ENCODE results near the gene PIK3C2G. TPM values are rescaled to one million over a fixed set of nuclear protein-coding genes. Genes with fewer than 3 reads are reported as not detected.

Gene PIK3C2G
- total RNA-seq, 4 donors from 2014 or later, result 17.9 to 27.7 (median 26.6) TPM

GRCh38 chr12:18345021-18345735 is 83.9 kb downstream of the PIK3C2G start:
- 58 to 62% methylated on average over 3 of the region's 3 CpGs for WGBS, 2 donors
- no peak for TF ChIP-seq CTCF (IDR thresholded peaks at IDR 0.05)
- TF ChIP-seq POLR2A (IDR thresholded peaks at IDR 0.05), result no peak

GRCh38 chr12:18352312-18352711 is 91.0 kb downstream of the PIK3C2G start:
- whole genome bisulfite sequencing, 2 donors, result 86 to 97% methylated on average over 5 of the region's 5 CpGs
- DNase-seq (ENCODE audit: low spot score in 2 of 2), result no peak
- no peak overlapping the region for H3K4me3 ChIP-seq (ENCODE audit: low read depth, poor library complexity, severe bottlenecking)
- intact Hi-C loops (cut with DNase I; ENCODE audit: low total_unique reads), result no loop called here
- TF ChIP-seq CTCF (IDR thresholded peaks at IDR 0.05), result no peak
- no peak for TF ChIP-seq POLR2A (IDR thresholded peaks at IDR 0.05)

More at GRCh38 chr12:18345021-18345735, 83.9 kb downstream of the PIK3C2G start:
- intact Hi-C loops (cut with DNase I; ENCODE audit: low total_unique reads), result no loop called here
- H3K4me3 ChIP-seq (ENCODE audit: low read depth, poor library complexity, severe bottlenecking), result no peak overlapping the region
- no peak for DNase-seq (ENCODE audit: low spot score in 2 of 2)

- DNase-seq (ENCODE audit: low spot score in 2 of 2), result no peak
- 73 to 90% methylated on average over 5 of the region's 5 CpGs for WGBS, 2 donors
- TF ChIP-seq CTCF (IDR thresholded peaks at IDR 0.05) (no peak), POLR2A (IDR thresholded peaks at IDR 0.05) (no peak)
- intact Hi-C loops (cut with DNase I; ENCODE audit: low total_unique reads), result no loop called here
- H3K4me3 ChIP-seq (ENCODE audit: low read depth, poor library complexity, severe bottlenecking), result no peak overlapping the region
Measured at GRCh38 chr12:18355429-18355828, 94.1 kb downstream of the PIK3C2G start.

GRCh38 chr12:18358077-18358476 is 96.8 kb downstream of the PIK3C2G start:
- intact Hi-C loops (cut with DNase I; ENCODE audit: low total_unique reads), result no loop called here
- 83 to 95% methylated on average over 2 of the region's 2 CpGs for WGBS, 2 donors
- no peak for DNase-seq (ENCODE audit: low spot score in 2 of 2)
- no peak overlapping the region for H3K4me3 ChIP-seq (ENCODE audit: low read depth, poor library complexity, severe bottlenecking)
- TF ChIP-seq CTCF (IDR thresholded peaks at IDR 0.05) (no peak), POLR2A (IDR thresholded peaks at IDR 0.05) (no peak)

GRCh38 chr12:18358930-18359329 is 97.6 kb downstream of the PIK3C2G start:
- 82% methylated on average over 2 of the region's 2 CpGs for WGBS, 2 donors
- intact Hi-C loops (cut with DNase I; ENCODE audit: low total_unique reads), result no loop called here
- TF ChIP-seq CTCF (IDR thresholded peaks at IDR 0.05), result no peak
- TF ChIP-seq POLR2A (IDR thresholded peaks at IDR 0.05), result no peak
- DNase-seq (ENCODE audit: low spot score in 2 of 2), result no peak
- H3K4me3 ChIP-seq (ENCODE audit: low read depth, poor library complexity, severe bottlenecking), result no peak overlapping the region

GRCh38 chr12:18361433-18361832 is 100.1 kb downstream of the PIK3C2G start:
- TF ChIP-seq CTCF (IDR thresholded peaks at IDR 0.05) (no peak), POLR2A (IDR thresholded peaks at IDR 0.05) (no peak)
- H3K4me3 ChIP-seq (ENCODE audit: low read depth, poor library complexity, severe bottlenecking), result no peak overlapping the region
- intact Hi-C loops (cut with DNase I; ENCODE audit: low total_unique reads), result no loop called here
- DNase-seq (ENCODE audit: low spot score in 2 of 2), result no peak

Measured in lower leg skin (tissue), 4 donors.